PFSK-1 (cell line): ENCODE results near the gene OXER1.

Experiments used
- FOXP2 ChIP-seq: optimal IDR thresholded peaks from 2 replicates; pipeline ENCODE3; 2011; ENCODE audit warnings: borderline replicate concordance, control low read depth, inconsistent platforms; ENCODE audit not compliant: insufficient read depth; ENCODE audit errors: extremely low read length, extremely low read depth
- POLR2AphosphoS5 ChIP-seq: IDR thresholded peaks from 2 replicates; pipeline ENCODE4 v1.6.1; 2012; ENCODE audit warnings: low read depth, mild to moderate bottlenecking, control low read depth, low read length, moderate library complexity
- SIN3A ChIP-seq: IDR thresholded peaks from 2 replicates; pipeline ENCODE4 v1.6.1; 2012; ENCODE audit warnings: mild to moderate bottlenecking, low read length, moderate library complexity, borderline replicate concordance; ENCODE audit not compliant: insufficient read depth
- TAF1 ChIP-seq: IDR thresholded peaks from 2 replicates; pipeline ENCODE4 v1.6.1; 2012; ENCODE audit warnings: low read length, control low read depth, borderline replicate concordance; ENCODE audit not compliant: insufficient read depth
- TF ChIP-seq, protein P1 (sequence below), 2 experiments: IDR thresholded peaks; 2 replicates each; pipeline versions ENCODE4 v1.6.1 to v1.8.0; 2011 to 2012; ENCODE audit warnings: low read depth in 2 of 2, low read length in 2 of 2, control low read depth in 1 of 2, inconsistent platforms in 1 of 2, mild to moderate bottlenecking in 1 of 2, moderate library complexity in 1 of 2; ENCODE audit not compliant: insufficient read depth in 1 of 2

OXER1 gene

DNA sequence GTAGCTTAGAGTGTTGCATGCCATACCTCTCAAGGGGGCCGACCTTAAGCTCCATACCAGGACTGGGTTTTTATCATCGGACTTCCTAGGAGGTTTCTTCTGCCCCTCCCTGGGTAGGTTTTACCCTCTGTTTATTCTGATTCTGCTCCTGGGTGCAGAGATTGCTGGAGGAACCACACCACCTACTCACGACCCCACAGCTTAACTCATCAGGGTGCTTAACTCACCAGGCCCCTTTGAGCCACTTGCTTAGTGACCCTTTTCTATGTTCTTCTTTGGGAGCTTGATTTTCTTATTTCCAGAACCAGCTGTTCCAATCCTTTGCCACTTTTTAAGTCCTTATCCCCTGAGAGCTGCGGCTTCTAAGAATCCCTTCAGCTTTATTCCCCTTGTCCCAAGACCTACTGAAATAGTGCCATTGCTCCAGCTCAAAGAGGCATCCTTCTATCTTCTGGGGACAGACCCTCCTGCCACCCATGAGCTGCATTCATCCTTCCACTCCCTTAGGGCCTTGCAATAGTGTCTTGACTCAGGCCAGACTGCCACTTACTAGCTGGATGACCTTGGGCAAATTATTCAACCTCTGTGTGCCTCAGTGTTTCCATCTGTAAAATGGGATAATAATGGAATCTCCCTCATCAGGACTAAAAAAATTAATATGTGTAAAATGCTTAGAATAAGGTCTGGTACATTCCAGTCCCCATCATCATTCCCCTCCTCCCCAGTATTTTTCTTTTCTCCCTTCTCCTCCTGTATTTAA lies 5.8 kb downstream of the OXER1 start:
- TF ChIP-seq SIN3A (no peak), POLR2AphosphoS5 (no peak), TAF1 (no peak), FOXP2 (no peak)
- TF ChIP-seq, protein P1, sequence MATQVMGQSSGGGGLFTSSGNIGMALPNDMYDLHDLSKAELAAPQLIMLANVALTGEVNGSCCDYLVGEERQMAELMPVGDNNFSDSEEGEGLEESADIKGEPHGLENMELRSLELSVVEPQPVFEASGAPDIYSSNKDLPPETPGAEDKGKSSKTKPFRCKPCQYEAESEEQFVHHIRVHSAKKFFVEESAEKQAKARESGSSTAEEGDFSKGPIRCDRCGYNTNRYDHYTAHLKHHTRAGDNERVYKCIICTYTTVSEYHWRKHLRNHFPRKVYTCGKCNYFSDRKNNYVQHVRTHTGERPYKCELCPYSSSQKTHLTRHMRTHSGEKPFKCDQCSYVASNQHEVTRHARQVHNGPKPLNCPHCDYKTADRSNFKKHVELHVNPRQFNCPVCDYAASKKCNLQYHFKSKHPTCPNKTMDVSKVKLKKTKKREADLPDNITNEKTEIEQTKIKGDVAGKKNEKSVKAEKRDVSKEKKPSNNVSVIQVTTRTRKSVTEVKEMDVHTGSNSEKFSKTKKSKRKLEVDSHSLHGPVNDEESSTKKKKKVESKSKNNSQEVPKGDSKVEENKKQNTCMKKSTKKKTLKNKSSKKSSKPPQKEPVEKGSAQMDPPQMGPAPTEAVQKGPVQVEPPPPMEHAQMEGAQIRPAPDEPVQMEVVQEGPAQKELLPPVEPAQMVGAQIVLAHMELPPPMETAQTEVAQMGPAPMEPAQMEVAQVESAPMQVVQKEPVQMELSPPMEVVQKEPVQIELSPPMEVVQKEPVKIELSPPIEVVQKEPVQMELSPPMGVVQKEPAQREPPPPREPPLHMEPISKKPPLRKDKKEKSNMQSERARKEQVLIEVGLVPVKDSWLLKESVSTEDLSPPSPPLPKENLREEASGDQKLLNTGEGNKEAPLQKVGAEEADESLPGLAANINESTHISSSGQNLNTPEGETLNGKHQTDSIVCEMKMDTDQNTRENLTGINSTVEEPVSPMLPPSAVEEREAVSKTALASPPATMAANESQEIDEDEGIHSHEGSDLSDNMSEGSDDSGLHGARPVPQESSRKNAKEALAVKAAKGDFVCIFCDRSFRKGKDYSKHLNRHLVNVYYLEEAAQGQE (IDR thresholded peaks at IDR 0.05; ENCODE audit: insufficient read depth in 1 of 2, low read depth in 2 of 2, low read length in 2 of 2): no peak

DNA sequence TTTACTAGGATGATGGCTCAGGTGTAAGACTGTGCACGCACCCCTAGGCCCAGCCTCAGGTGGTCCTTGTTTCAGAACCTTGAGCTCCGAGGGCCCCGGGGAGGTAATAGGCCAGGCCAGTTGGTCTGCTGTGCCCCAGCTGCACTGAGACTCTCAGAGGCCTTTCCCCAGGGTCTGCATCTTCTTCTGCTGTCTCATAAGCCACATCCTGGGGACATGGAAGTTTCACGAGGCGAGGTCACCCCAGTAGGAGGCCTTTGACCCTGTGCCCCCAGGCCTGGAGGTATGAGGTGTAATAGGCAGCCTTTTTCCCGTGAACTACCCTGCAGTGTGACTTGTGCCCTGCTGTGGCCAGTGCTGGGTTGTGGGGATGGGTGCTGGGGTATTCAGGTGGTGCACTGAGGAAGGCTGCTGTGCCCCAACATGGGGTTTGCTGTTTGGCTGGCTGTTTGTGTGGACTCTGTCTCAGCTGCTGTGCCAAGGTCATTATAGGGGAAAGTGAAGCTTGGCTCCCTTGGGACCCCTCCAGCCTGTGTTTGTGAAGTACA lies 6.9 kb downstream of the OXER1 start:
- no peak for TF ChIP-seq SIN3A
- TF ChIP-seq POLR2AphosphoS5: no peak
- TF ChIP-seq TAF1: no peak
- TF ChIP-seq FOXP2: no peak
- TF ChIP-seq, protein P1 (IDR thresholded peaks at IDR 0.05; ENCODE audit: insufficient read depth in 1 of 2, low read depth in 2 of 2, low read length in 2 of 2): no peak

DNA sequence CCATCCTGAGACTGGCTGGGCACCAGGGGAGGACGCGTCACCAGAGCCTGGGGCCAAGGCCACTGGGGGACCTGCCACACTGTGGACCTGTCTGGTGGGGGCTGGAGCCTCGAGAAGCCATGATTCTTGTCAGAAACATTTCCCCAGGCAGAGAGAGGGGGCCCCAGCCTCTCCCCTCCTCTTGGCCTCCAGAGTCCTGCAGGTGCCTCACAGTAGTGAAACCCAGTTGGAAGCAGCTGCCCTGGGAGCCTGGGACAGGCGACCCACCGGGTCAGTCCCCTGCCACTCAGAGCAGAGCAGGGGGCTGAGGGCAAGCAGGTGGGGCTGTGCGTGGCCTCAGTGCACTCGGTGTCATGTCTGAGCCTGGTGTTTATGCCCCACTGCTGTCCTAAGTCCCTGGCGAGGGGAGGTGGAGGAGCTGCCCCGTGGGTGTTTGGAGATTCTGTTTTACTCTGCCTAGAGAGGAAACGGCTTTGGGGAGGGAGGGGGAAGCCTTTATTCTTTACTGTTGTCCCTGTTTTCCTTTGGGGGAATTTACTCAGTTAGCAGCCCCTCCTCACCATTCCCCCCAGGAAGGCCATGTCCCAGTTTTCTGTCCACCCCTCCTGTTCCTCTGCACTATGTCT lies 7.7 kb downstream of the OXER1 start:
- no peak for TF ChIP-seq TAF1
- TF ChIP-seq POLR2AphosphoS5: no peak
- no peak for TF ChIP-seq FOXP2

DNA sequence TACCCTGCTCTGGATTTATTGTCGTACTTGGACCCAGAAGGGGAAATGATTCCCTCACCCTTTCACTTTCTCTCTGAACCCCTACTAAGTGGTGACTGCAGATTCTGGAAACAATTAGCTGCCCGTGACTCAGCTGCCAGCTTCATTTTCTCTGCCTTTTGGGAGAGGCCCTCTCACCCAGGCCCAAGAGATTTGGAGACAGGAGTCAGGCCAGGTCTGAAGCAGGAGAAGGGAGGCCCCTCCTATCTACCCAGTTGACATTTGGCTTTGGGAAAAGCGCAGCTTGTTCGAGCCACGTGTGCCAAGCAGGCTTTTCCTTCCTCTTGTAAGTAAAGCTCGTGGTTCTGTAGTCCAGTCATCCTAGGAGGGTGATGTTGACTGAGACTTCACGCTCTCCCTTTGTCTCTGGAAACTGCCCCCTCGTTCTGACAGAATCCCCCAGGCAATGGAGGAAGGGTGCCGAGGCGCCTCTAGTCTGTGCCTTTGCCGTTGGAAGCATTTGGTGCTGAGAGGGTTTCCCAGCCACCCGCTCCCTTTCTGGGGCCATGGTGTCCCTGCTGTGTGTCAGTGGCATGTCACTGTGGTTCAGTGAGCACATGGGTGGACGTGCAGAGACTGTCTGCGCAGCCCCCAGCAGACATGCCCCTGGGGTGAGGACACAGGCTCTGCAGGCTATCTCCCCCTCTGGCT lies 8.6 kb downstream of the OXER1 start:
- no peak for TF ChIP-seq TAF1
- TF ChIP-seq, protein P1 (IDR thresholded peaks at IDR 0.05; ENCODE audit: insufficient read depth in 1 of 2, low read depth in 2 of 2, low read length in 2 of 2): no peak

DNA sequence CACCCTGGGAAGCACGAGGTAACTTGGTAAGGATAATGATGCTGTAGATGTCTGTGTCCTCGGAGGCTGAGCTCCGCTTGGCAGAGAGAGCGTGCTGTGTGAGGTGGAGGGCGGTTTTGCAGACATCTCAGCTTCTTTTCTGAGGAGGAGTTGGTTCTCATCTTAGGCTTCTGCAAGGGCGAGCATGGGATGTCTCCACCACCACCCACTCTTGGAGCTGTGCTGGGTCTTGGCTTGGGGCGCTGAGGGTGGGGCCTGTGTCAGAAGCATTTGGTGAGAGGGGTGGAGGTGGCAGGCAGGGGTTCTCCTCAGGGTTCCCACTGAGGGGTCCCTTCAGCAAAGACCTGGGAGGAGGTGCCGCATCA lies 9.2 kb downstream of the OXER1 start:
- TF ChIP-seq TAF1: no peak
- no peak for TF ChIP-seq SIN3A
- TF ChIP-seq, protein P1 (IDR thresholded peaks at IDR 0.05; ENCODE audit: insufficient read depth in 1 of 2, low read depth in 2 of 2, low read length in 2 of 2): no peak
- no peak for TF ChIP-seq POLR2AphosphoS5
- no peak for TF ChIP-seq FOXP2
